ENCODE measurements around the gene VAV2.

Gene VAV2

GRCh38 chr9:133791735-133792649 is 200.1 kb downstream of the VAV2 start:
- no peak for DNase-seq

DNA sequence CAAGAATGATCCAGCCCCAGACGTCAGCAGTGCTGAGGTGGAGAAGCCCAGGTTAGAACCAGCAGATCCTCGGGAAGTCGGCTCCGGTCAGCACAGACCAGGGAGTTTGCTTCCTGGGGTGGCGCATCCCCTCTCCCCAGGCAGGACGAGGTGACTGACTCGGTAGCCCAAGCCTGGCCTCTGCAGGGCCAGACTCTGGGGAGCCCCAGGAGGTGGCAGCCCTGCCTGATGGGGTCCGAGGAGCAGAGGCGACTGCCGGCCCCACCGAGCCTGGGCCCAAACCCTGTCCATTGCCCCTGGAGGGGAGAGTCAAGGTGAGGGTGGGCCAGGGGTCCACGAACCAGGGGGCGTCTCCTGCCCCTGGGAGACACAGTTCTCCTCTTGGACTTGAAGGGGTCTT is 201.1 kb downstream of the VAV2 start:
- no peak for DNase-seq

GRCh38 chr9:133789778-133790177 is 202.3 kb downstream of the VAV2 start:
- no peak for DNase-seq

DNA sequence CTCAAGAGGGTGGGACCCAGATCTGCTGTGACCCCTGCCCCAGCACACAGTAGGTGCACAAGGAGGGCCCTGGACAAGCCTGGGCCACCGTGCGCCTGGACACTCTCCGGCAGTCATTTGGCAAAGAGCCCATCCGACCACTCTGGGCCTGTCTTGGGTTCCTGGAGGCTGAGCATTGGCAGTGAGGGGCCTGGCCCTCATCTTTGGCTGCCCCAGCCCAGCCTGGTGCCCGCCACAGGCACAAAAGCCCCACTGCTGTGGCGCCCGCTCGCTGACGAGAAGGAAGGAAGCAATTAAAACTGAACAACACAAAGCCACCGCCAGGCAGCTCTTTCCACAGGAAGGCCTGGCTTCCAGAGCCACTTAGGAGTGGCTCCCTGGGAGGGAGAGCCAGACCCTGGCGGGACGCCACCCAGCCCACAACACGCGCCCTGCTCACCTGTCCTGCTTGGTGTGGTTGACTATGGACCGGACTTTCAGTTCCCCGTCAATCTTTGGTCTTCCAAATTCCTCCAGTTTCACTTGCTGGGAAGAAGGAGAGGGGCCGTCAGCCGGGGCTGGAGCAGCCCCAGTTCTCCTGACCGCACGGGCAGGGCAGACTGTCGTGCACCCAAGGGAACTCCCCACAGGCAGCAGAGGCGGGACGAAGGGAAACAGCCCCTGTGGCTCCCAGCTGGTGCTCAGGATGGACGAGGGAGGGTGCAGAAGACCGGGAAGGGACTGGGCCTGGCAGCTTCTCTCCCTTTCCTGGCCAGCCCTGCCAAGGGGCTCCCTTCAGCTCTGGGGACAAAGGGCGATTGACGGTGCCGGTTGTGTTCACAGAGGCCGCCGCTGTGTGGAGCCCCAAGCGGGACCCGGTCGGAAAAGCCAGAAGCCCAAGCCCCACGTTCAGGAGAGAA is 203.1 kb downstream of the VAV2 start:
- DNase-seq: no peak

DNA sequence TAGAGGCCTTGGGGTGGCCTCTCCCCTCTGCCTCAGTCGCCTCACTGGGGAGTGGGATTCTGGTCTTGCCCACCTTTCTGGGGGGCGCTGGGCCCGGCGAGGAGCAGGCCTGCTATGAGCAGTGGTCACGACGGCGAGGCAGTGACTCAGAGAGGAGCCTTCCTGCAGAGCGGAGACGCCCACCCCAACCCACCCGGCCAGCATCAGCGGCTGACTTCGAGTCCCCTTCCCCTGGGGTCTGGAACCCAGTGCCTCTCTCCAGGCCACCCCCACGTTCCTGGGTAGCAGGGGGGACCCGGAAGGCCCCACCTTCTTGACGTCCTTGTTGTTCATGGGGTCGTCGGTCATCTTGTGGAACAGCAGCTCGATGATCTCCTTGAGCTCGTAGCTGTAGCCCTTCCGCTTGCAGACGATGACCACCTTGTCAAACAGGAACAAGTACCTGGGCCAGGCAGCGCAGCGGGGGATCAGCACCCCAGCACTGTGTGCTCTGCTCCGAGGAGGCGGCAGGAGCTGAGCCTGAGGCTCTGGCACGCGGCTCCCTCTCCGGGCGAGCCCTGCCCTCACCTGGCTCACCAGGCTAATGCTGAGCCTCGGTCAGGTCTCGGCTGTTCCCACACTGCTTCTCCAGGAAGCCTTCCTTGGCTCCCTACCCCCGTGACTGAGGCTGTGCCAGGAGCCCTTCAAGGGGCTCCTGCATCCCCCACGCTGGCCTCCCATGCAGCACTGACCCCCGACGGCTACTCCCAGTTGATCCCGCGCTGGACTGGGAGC is 203.9 kb downstream of the VAV2 start:
- DNase-seq: no peak

DNA sequence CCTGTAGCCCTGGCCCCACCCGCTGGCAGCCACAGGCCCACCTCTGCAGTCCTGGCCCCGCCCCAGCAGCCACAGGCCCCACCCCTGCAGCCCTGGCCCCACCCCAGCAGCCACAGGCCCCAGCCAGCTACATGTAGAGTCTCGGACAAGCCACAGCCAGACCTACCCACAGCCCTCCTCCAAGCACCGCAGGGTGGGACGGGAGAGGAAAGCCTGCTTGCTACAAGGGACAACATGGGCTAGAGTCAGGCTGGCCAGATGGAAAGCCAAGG is 204.4 kb downstream of the VAV2 start:
- no peak for DNase-seq

GRCh38 chr9:133786907-133787753 is 205.0 kb downstream of the VAV2 start:
- no peak for DNase-seq

- DNase-seq: no peak
These were observed 205.8 kb downstream of the VAV2 start for GRCh38 chr9:133786371-133786753.

DNA sequence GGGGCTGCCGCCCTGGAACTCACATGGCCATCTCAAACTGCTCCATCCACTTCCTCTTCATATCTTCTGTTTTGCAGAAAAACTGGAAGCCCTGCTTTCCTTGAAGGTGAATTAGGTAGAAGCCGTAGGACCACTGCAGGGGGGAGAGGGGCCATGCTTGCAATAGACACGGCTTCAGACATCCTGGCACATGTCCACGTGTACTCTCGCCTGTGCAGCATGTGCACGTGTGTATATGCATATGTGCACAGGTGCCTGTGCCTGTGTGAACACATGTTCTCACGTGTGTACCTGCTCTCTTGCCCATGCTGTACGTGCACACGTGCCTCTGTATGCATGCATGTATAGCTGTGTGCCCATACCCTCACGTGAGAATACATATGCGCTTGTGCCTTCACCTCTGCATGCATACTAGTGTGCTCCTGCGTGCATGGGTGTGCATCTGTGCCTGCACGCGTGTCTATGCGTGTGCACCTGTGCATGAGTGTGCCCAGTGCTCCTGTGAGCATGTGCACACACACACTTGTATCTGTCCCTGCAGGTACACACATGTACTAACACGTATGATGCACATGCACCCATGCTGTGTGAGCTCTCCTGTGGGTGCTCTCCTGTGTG is 206.3 kb downstream of the VAV2 start:
- DNase-seq: no peak

- DNase-seq: no peak
These were observed 207.2 kb downstream of the VAV2 start for GRCh38 chr9:133784731-133785561.

GRCh38 chr9:133783331-133783731 is 208.8 kb downstream of the VAV2 start:
- DNase-seq: no peak

GRCh38 chr9:133782157-133783130 is 209.7 kb downstream of the VAV2 start:
- DNase-seq: peak; percentile 54

GRCh38 chr9:133781828-133782135 is 210.3 kb downstream of the VAV2 start:
- DNase-seq: no peak

GRCh38 chr9:133780962-133781827 is 210.9 kb downstream of the VAV2 start:
- DNase-seq: no peak

DNA sequence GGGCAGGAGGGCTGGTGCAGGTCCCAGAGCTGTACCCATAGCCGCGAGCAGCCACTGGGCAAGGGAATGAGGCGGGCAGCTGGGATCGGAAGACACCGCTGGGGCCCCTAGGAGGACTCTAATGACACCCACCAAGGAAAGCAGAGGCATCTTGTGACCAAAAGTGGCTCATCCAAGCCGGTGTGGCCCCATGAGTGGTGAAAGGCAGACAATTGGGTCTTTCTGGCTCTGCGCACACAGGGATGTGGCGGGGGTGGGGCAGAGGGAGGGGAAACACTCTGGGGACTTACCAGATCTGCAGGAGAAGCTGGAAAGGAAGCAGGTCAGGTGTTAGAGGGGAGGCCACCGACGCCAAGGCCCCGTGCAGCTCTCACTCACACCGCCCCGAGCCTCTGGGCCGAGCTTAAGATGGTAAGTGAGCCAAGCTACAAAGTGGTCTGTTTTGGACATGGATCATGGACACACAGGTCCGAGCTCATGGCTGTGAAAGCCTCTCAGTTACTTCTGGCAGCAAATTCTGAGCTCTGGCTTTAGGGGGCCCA is 211.6 kb downstream of the VAV2 start:
- no peak for DNase-seq

DNA sequence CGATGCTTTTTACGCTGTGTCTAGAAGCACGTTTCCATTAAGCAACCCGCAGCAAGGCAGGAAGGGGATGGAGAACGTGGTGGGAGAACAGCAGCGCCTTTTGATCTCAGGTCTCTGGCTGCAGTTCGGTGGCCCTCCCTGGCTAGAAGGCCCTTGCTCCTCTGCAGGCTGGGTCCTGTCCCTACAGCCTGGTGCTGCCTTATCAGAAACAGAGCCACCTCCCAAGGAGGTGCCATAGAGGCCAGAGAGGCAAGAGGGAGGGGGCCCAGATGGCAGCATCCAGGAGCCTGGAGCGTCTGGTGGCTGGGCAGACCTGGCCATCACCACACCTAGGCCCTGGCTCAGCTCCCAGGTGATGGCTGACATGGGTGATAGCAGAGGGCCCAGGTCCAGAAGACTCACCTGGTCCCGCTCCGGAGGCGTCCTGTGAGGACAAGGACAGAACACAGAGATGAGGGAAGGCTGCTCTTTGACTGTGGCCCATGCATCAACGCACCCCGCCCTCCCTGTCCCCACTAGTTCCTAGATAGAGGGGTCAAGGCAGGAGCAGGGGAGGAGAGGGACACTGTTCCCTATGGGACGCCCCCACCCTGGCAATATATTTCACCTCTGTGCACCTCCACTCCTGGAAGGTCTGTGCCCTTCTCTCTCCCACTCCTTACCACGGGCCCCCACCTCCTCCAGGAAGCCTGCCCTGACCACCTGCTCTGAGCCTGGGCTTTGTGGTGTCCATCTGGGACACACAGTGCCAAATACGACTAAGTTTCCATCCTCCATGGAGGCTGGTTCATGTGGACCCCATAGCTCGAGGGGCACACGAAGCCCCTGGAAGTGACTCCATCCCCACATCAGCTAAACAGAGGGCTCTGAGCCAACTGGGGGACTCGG is 212.4 kb downstream of the VAV2 start:
- no peak for DNase-seq

DNA sequence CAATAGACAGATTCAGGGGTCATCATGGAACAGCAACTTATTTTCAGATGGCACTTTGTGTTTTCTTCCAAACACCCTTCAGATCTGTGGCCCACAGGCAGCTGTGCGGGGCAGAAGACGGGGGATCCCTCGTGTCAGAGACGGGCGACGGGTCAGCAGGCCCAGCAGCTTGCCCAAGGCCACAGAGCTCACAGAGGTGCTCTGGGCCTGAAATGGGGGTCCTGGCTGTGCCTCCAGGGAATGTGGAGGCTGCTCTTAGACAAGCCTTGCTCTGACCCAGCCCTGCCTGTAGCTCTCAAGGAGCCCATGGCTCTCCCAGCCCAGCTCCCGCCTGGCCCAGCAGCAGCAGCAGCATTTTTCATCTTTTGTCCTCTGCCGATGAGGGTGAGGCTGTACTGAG is 213.0 kb downstream of the VAV2 start:
- no peak for DNase-seq
